ENCODE data around the gene SLCO2A1.

Gene SLCO2A1

DNA sequence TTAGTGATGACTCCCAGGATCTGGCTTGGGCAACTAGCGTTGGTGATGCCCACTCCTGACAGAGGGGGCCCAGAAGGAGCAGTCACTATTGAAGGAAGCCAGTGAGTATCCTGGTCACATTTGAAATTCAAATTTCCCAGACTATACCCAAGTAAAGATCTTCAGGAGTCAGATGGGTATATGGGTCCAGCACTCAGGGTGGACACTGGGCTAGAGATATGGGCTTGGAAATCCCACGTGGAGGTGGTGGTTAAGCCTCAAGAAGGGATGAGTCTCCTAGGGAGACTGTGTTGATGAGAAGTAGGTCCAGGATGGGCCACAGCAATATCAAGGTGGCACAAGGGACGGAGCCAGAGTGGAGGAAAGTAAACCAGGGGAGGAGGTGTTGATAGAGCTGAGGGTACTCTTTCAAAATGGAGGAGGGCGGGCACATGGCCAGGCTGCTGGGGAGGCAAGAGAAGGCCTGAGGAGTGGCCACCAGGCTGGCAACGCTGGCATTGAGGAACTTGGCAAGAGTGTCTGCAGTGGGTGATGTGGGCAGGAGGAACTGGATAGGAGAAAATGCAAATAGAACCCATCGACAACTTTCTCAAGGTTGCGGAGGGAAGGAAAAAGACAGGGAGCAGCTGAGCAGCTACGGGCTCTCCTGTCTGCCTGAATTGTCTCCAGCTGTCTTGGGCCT lies 3.7 kb upstream of the SLCO2A1 start:
- no peak for DNase-seq

- no peak for DNase-seq
These were observed 1.7 kb upstream of the SLCO2A1 start for GRCh38 chr3:134031348-134031915.

GRCh38 chr3:134030379-134031347 lies 938 bp upstream of the SLCO2A1 start:
- DNase-seq = no peak

- no peak for DNase-seq
These were observed 430 bp downstream of the SLCO2A1 start for GRCh38 chr3:134029256-134029733.

DNA sequence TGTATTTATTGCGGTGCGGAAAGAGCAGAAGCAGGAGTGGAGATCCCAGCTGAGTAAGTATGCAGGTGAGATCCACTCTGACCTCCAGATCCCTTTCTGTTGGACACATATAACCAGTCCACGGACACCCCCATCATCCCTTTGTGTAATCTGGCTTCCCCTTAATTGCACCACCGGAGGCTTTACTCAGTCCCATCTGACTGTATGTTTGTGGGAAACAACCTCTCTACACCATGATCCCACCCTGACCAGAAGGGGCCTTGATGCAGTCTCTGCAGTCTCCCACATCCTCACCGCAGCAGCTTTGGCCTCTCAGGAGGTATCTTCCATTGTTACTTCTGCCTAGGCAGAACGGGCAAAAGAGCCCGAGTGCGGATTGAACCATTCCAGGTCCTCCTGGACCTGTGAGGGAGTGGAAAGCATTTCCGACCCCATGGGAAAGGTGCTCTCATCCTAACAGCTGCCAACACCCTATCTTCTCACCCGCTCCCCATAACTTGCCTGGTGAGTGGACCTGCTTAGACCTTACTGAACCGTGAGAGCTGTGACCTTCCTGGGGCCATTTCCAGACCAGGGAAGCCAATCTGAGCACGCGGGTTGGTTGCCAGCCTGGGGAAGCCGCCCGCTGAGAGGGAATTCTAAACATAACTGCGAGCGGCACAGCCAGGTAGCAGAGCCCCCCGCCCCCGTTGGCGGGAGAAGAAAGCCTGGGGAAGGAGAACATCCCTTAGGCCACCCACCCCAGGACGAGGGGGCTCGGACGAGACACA lies 1.1 kb downstream of the SLCO2A1 start:
- no peak for DNase-seq

DNA sequence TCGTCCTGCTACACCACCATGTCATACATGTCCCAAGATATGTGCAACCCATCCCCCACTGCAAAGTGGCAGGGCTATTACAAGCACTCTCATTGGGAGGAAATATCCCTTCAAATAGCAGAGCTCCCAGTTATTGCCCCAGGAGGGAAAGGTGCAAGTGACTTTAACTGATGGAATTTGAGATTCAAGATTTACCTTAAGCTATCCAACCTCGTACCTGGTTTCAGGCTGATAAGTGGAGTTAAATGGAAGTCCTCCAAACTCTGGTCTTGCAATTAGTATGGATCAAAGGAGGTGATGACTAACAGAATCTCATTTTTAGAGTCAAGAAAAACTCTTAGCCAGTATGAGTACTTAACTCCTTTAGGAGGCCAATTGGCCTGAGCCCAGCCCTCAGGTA lies 2.1 kb downstream of the SLCO2A1 start:
- no peak for DNase-seq

GRCh38 chr3:134020135-134020680 lies 9.5 kb downstream of the SLCO2A1 start:
- DNase-seq = no peak

DNA sequence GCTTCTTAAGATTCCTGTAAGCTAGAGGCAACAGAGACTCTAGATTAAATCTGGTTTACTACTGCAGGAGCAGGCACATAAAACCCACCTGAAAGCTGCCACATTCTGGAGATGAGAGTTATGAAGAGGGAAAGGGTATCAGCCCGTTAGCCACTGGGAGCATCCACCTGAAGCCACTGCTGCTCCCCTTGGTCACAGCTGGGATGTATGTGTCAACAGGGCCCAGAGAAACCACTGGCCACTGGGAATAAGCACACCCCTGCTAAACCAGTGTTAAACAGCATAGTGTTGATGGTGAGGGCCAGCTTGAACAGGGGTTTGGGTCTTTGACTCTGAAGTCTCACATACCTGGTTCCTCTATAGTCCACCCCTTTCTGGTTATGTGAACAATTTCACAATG lies 10.9 kb downstream of the SLCO2A1 start:
- no peak for DNase-seq

DNA sequence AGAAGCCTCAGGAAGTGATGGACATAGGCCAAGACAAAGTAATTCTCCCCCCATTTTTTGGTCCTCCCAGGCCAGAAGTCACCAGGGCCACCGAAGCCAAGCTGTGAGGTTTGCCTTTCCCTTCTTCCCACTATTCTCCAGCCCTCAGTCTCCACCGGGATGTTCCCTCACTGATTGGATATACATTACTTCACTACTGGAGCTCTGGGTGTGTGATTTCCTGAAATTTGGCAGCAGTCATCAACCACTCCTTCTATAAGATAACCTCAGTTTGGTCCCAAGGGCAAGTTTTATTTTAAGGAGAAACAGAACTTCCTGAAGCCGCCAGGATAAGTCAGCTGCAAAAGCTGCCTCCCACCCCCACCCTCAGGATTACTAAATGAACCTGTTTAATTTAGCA lies 11.3 kb downstream of the SLCO2A1 start:
- DNase-seq = no peak

DNA sequence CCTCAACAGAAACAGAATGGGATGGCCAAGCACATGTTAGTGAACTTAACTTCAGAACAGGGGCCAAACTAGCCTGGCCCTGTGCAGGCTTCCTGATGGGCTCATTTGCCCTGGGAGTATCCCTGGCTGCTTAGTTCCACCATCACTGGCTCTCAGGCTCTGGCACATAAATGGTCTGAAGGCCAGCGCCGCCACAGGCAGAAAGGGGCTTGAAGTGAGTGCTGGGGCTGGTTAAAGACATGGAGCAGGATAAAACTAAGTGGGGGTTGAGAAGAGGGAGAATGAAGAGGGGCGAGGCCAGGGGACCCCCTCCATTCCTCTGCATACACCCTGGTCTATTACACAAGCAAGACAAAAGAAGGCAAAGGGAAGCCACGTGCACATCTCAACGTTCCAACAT lies 12.2 kb downstream of the SLCO2A1 start:
- no peak for DNase-seq

GRCh38 chr3:134014270-134014669 lies 15.5 kb downstream of the SLCO2A1 start:
- no peak for DNase-seq

GRCh38 chr3:134013280-134013679 lies 16.4 kb downstream of the SLCO2A1 start:
- no peak for DNase-seq

- no peak for DNase-seq
These were observed 20.3 kb downstream of the SLCO2A1 start for GRCh38 chr3:134009345-134010000.

DNA sequence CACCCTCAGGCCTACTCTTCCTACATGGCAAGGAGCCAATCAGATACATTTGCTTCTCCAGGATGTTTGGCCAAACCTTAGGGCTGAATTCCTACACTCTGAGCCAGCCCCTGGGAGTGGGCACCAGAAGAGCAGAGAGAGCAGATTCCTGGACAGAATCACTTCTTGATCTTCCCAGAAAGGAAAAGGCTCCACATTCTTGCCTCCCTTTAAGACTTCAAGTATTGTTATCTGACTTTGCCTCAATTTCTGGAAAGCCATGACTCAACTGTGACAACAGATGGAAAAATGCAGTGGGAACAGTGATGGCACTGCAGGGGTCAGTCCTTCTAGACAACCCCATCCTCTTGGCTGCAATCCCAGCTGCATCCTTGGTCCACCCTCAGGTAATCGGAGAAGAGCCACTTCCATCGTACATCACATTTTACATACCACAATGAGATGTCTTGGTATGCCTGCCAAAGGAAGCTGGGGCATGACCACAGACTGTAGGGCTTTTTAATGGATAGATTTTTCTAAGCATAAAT lies 21.0 kb downstream of the SLCO2A1 start:
- no peak for DNase-seq

- DNase-seq = no peak
These were observed 21.9 kb downstream of the SLCO2A1 start for GRCh38 chr3:134007819-134008218.

GRCh38 chr3:134004841-134005240 lies 24.9 kb downstream of the SLCO2A1 start:
- DNase-seq = no peak

DNA sequence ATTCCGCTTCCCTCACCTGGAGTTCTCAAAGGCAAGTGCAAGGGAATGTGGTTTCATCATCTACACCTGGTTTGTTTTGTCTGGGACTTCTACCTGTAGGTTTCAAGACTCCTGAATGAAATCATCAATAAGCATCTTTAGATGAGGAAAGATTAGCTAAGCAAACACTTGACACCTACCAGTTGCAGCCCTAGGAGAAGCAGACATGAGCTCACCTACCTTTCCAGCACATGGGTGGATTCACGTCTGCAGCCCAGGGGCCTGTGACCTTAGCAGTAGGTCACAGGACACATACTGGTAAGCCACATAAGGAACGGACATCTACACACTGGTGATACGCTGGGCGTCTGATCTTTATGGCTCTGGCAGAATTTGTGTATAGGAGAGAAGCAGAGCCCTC lies 26.7 kb downstream of the SLCO2A1 start:
- no peak for DNase-seq

DNA sequence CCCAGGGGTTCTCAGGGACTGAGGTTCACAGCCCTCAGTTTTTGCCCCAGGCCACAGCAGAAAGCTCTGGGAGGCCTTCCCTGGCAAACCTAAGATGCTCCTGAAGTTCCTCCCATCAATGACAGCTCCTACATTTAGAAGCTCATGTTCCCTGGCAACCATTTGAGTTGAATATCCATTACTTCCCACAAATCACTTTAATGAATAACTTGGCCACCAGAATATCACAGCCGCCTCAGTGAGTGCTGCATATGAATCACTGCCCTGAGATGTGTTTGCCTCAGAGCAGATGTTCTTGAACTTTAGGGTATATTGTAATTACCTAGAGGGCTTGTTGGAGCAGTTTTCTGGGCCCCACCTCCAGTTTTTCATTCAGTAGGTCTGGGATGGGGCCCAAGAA lies 27.4 kb downstream of the SLCO2A1 start:
- DNase-seq = no peak

DNA sequence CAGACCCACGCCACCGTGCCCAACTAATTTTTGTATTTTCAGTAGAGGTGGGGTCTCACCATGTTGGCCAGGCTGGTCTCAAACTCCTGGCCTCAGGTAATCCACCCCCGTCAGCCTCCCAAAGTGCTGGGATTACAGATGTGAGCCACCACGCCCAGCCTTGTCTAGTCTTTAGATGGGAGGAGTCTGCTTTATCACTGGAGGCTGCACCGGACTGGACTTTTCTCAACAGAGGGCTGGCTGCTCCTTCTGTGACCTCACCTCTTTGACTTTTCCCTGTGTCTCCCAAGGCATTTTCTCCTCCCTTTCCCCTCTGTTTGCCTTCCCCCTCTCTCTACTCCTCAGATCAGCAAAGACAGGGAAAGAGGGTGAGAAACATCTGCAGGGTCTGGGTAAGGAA lies 28.5 kb downstream of the SLCO2A1 start:
- no peak for DNase-seq

- no peak for DNase-seq
These were observed 29.6 kb downstream of the SLCO2A1 start for GRCh38 chr3:133999891-134000685.

DNA sequence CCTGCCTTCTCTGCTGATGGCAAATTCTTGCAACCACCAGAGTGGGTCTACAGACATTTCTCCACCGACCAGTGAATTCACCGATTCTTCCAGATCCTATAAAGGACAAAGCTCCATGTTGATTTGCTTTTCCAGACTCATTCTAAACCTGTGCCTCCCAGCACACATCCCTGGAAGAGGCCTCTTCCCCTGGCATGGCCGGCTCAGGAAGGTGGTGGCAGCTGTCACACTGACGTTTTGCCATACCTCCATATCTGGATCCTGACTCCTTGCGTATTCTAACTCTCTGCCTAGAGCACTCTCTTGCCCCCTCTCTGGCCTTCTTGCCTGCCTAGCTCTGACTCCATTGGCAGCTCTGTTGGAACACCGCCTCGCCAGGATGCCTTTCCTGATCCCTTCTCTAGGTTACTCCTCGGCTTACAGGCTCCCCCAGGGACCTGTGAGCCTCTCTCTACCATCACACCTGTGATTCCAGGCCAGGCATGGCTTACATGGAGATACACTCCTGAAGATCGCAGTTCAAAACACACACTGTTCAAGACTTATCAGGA lies 31.0 kb downstream of the SLCO2A1 start:
- peak; percentile 28 for DNase-seq
